Suppressor macrophage (primary cell): ENCODE results near the gene PAF1.

Source experiments
- DNase-seq, 4 experiments: peaks; one replicate each; pipeline ENCODE4 v3.0.0-alpha.2; 2020 to 2022

The PAF1 gene

GRCh38 chr19:39416152-39417120 is 25.5 kb upstream of the PAF1 start:
- no peak for DNase-seq

GRCh38 chr19:39415111-39416046 is 24.5 kb upstream of the PAF1 start:
- no peak for DNase-seq

GRCh38 chr19:39413911-39414608 is 23.2 kb upstream of the PAF1 start:
- DNase-seq: peak; percentile 44 to 67 (median 54)

- peak in 3 of 4 experiments; percentile 32 to 35 (median 33) for DNase-seq
Measured at GRCh38 chr19:39413272-39413910, 22.5 kb upstream of the PAF1 start.

- DNase-seq: no peak
Measured at GRCh38 chr19:39412867-39413271, 22.0 kb upstream of the PAF1 start.

- peak; percentile 97 to 100 (median 99) for DNase-seq
Measured at GRCh38 chr19:39412100-39412866, 21.4 kb upstream of the PAF1 start, which contains the start of gene PLEKHG2. Gene PLEKHG2, plus strand, starts transcription at chr19:39412669. Its CDS starts 1,418 bp downstream, at chr19:39414087.

GRCh38 chr19:39411832-39412099 is 20.9 kb upstream of the PAF1 start:
- DNase-seq: peak; percentile 95 to 97 (median 96)

GRCh38 chr19:39411081-39411831 is 20.4 kb upstream of the PAF1 start:
- peak; percentile 69 to 81 (median 78) for DNase-seq

- peak; percentile 55 to 68 (median 62) for DNase-seq
Measured at GRCh38 chr19:39410831-39411080, 19.9 kb upstream of the PAF1 start.

- peak in 2 of 4 experiments; percentile 92 to 93 for DNase-seq
Measured at GRCh38 chr19:39410017-39410830, 19.3 kb upstream of the PAF1 start.

- DNase-seq: peak; percentile 89 to 94 (median 92)
Measured at GRCh38 chr19:39409208-39410016, 18.5 kb upstream of the PAF1 start.

- DNase-seq: peak; percentile 52 to 61 (median 58)
Measured at GRCh38 chr19:39408392-39409207, 17.7 kb upstream of the PAF1 start.

- DNase-seq: peak; percentile 55 to 74 (median 60)
Measured at GRCh38 chr19:39407660-39408391, 16.9 kb upstream of the PAF1 start.

- DNase-seq: peak in 1 of 4 experiments; percentile 67
Measured at GRCh38 chr19:39407410-39407659, 16.4 kb upstream of the PAF1 start.

GRCh38 chr19:39406656-39407409 is 15.9 kb upstream of the PAF1 start, which contains the start of gene ZFP36:
Gene ZFP36, plus strand, starts transcription at chr19:39406847. Its CDS starts 58 bp downstream, at chr19:39406905.
- peak; percentile 92 to 98 (median 94) for DNase-seq

- DNase-seq: no peak
Measured at GRCh38 chr19:39405958-39406655, 15.2 kb upstream of the PAF1 start.
